Measurements from ENCODE around the gene NXNL2. TPM values are rescaled to one million over a fixed set of nuclear protein-coding genes. Genes with fewer than 3 reads are reported as not detected.

The NXNL2 gene
- total and polyA plus RNA-seq, 8 donors = 0.29 to 1.4 (median 0.65) TPM; not detected in 1

DNA sequence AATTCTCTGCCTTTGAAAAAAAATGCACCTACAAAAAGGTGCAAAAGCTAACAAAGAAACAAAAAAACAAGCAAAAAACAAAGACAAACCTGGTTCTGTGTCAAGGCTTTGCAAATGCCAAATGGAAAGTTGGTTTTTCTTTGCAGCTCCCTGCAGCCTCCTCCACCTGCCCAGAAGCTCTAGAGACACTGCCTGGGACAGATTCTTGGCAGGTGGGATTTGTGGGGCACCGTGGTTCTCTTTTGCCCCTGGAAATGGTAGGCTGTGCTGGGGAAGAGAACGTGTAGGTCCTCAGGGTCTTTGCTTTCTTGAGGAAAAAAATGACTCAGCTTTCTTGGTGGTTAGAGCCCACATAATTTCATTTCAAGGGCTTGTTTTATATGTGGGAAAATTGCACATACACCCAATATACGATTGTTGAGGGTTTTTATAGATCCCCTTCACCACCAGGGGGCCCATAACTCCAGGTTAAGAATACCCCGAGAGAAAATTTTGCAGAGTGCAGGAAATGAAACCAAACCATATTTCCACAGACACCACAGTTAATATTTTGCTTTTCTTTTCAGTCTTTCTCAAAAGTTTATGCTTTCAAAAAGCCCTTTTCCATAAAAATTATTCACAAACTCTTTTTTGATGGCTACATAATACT, 58.7 kb downstream of the NXNL2 start:
- no peaks in the 10 kb centered on the region for H3K4me1 ChIP-seq
- peak; percentile 88 for ATAC-seq

More for the DNA sequence above, 58.7 kb downstream of the NXNL2 start:
- intact Hi-C loops (cut with DNase I) = loop anchor here in 1 of 2 donors (2.0 kb wide), 1 partner anchor 407 kb away; no protein-coding TSS in a partner anchor
- DNase-seq = peak in 2 of 4 donors; percentile 41 to 72
- H3K27me3 ChIP-seq = no peaks in the 10 kb centered on the region
- TF ChIP-seq, protein P1, sequence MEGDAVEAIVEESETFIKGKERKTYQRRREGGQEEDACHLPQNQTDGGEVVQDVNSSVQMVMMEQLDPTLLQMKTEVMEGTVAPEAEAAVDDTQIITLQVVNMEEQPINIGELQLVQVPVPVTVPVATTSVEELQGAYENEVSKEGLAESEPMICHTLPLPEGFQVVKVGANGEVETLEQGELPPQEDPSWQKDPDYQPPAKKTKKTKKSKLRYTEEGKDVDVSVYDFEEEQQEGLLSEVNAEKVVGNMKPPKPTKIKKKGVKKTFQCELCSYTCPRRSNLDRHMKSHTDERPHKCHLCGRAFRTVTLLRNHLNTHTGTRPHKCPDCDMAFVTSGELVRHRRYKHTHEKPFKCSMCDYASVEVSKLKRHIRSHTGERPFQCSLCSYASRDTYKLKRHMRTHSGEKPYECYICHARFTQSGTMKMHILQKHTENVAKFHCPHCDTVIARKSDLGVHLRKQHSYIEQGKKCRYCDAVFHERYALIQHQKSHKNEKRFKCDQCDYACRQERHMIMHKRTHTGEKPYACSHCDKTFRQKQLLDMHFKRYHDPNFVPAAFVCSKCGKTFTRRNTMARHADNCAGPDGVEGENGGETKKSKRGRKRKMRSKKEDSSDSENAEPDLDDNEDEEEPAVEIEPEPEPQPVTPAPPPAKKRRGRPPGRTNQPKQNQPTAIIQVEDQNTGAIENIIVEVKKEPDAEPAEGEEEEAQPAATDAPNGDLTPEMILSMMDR (IDR thresholded peaks at IDR 0.05) = peak; percentile 50 to 52
- no peak overlapping the region for H3K4me3 ChIP-seq
- no peaks in the 10 kb centered on the region for H3K9me3 ChIP-seq
- H3K27ac ChIP-seq = no peak overlapping the region
- no peaks in the 10 kb centered on the region for H3K36me3 ChIP-seq

Other genes starting within 250 kb of the NXNL2 start
- 10 to 100 TPM; 56.1 to 71.6 TPM for gene SPIN1, start 146.7 kb upstream of the NXNL2 start, total RNA-seq
- gene SPIN1, start 146.7 kb upstream of the NXNL2 start, polyA plus RNA-seq (ENCODE audit: insufficient read length in 6 of 6) = 100 to 1,000 TPM; 133 to 171 (median 156) TPM